Activated CD8-positive, alpha-beta memory T cell treated with anti-CD3 and anti-CD28 coated beads for 1 hour (primary cell): ENCODE measurements around the gene BRF1.

Source experiments
- DNase-seq, 2 donors: peaks; one replicate each; pipeline ENCODE4 v3.0.0-alpha.2; 2020; ENCODE audit warnings: low read depth in 1 of 2; ENCODE audit errors: extremely low read depth in 1 of 2

The BRF1 gene

DNA sequence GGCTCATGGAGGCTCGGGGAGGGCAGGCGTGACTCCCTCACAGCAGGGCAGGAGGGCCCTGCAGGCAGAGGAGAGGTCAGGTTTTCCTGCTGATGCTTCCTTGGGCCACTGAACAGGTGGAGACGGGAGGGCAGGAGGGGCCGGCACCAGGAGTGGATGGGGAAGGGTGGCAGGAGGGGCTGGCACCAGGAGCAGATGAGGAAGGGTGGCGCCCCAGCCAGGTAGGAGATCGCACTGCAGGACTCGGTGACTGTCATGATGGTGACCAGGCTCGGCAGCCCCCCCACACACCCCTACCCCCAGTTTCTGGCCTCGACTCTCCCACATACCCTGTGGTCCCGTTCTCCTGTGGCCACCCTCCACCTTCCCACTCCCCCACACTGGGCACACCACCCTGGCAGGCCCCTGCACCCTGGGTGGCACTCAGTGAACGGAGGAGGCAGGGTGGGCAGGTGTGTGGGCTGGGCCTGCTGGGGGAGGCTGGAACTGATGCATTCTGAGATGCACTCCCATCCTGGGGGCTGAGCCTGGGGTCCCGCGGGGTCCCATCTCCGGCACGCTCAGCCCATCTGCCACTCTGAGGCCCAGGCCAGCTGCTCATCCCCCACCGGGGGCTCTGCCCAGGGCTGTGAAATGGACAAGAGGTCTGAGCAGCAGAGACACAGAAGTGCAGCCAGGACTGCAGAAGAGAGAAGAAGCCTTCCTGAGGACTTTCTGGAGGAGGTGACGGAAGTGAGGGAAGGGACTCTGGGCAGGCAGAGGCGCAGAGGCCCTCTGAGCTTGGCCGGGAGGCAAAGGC is 122.5 kb downstream of the BRF1 start:
- DNase-seq: no peak

DNA sequence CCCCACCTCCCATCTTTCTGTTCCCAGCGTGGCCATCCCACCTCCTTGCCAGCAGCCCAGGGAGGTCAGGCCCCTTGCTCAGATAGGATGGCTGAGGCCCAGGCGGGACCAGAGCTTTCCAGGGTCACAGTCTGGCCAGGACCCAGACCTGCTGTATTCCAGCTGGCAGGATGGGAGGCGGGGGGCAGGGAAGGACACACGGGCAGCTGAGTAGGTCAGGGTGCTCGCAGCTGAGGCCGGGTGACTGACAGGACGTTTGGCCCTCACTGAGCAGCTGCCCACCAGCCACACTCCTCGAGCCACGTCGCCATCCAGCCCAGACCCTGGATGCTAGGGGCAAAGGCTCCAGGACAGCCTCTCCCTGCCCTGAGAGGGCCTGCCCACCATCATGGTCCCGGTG is 123.7 kb downstream of the BRF1 start:
- DNase-seq: no peak

GRCh38 chr14:105176513-105176912 is 124.3 kb downstream of the BRF1 start:
- DNase-seq: no peak

DNA sequence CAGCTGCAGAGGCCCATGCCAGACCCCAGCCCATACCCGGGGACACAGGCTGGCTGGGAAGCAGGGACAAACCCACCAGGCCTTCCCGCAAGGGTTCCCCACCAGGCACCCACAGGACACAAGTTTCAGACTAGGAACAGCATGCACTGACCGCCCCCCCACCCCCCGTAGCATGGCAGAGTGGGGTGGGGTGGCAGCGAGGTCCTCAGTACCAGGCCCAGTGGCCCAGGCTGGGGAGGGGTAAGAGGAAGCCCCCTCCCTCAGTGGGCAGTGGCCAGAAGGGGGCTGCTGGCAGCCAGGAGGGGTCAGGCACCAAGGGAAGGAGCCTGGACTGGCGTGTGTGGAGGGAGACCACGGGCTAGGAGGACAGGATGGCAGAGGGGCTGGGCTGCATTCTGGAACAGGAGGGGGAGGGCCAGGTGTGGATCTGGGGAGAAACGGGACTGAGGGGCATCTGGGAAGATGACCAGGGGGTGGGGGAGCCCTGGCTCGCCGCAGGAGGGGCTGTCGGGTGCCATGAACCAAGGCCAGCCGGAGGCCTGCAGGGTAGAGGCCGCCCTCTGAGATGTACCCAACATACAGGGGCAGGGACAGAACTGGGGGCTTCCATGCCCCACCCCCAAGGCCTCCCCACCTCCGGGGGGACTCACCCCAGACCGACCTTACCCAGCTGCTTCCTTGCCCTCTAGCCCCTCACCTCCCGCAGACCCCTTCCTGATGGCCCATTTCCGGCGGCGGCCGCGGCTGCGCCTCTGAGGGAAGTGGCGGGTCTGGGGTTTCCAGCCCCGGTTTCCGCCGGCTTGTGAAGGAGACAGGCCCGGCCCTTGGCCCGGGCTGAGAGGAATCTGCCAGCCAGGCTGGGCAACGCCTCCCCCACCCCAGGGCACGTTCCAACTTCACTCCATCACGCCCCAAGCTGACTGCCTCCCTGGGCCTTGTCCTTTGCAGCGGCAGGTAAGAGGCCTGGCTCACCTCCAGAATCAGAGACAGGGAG is 126.6 kb downstream of the BRF1 start:
- no peak for DNase-seq

DNA sequence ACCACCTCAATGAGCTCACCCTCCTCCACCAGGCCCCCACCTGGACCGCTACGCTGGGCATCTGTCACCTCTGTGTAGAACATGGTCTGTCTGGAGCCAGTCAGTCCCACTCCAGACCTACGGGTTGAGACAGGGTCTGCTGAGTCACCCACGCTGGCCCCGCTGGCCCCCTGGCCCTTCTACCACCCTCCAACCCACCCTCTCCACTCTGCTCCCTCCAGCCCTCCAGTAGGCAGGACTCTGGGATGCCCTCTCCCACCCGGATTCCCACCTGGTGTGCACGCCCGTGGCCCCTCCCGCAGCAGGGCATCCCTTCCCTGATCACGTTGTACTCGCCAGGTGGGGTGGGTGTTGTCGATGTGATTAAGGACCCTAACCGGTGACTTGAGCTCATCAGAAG is 127.7 kb downstream of the BRF1 start:
- DNase-seq: no peak

DNA sequence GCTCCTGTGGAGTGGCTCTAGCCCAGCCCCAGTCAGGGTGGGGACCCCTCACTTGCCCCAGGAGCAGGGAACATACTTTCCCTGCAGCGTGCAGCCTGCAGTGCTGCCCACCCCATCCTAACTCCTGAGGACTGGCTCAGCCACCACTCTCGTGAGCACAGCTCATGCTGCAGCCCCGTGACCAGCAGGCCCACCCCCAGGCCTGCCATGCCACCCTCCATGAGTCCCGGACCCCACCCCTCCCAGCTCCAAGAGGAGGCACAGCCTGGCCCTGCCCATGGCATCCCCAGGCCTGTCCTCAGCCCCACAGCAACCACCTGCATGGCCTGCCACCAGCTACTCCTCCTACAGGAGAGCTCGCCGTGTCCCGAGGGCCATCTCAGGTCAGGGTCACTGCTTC is 128.3 kb downstream of the BRF1 start:
- DNase-seq: no peak

- no peak for DNase-seq
Measured at GRCh38 chr14:105171004-105171673, 129.7 kb downstream of the BRF1 start.

GRCh38 chr14:105169776-105170655 is 130.8 kb downstream of the BRF1 start:
- no peak for DNase-seq

GRCh38 chr14:105168979-105169507 is 131.8 kb downstream of the BRF1 start:
- no peak for DNase-seq

GRCh38 chr14:105168496-105168978 is 132.3 kb downstream of the BRF1 start, which contains the start of gene JAG2:
Gene JAG2, minus strand, starts transcription at chr14:105168776. Its CDS starts 356 bp downstream, at chr14:105168420.
- peak in 1 of 2 donors; percentile 30 for DNase-seq

GRCh38 chr14:105168093-105168420 is 132.7 kb downstream of the BRF1 start:
- no peak for DNase-seq

DNA sequence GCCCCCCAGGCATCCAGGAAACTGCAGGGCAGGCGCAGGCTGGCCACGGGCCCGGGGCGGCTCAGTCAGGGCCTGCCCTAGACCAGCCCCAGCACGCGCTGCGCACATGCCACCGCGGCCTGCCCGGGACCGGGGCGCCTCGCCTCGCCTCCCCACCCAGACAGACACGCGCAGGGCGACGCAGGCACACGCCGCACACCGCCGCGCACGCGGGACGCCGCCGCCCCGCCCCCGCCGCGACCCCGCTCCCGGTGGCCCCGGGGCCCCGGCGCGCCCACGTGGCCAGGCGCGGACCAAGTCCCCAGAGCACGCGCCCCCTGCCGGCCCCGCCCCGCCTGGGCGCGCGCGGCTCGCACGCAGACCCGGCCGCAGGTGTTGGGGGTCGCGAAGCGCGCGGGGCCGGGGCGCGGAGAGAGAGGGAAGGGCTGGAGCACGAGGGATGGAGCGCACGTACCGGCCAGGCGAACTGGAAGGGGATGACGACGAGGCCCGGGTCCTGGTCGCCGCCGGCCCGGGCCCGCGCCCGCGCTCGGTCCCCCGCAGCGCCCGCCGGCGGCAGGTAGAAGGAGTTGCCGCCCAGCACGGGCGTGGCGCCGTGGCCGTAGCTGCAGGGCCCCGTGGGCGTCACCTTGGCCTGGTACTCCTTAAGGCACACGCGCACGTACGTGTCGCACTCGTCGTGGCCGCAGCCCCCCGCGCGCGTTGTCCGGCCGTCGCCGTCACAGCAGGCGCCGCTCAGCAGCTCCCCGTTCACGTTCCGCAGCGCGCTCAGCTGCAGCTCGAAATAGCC is 133.3 kb downstream of the BRF1 start:
- no peak for DNase-seq

GRCh38 chr14:105166571-105167302 is 134.1 kb downstream of the BRF1 start:
- DNase-seq: no peak

DNA sequence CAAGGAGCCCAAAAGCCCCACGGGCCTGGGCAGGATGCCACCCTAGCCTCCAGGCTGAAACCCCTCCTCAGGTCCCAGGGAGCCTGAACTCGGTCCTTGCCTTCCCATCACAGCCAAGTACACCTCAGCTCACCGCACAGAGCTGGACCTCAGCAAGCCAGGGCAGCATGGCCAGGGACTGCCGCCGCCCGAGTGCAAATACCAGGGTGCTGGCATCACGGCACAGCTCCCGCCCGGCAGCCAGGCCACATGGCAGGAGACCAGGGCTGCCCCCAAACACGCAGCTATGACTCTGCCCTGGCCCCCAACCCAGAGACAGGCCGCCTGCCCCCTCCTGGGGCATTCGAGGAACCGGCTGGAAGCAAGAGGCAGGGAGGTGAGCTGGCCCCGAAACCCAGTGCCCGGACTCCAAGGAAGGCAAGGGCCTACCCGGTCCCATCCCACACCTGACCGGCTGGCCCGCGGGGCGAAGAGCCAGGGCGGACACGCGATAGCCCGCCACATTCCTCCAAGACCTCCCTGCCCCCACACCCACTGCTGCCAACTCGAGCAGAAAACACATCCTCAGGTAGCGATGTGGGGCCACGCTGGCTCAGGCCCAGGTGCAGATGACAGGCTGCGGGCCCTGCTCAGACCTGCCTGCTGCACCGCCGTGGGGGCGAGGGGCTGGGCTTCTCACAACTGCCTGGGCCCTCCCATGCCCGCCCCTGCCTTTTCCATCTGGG is 134.9 kb downstream of the BRF1 start:
- DNase-seq: no peak

GRCh38 chr14:105165134-105165704 is 135.6 kb downstream of the BRF1 start:
- DNase-seq: no peak

DNA sequence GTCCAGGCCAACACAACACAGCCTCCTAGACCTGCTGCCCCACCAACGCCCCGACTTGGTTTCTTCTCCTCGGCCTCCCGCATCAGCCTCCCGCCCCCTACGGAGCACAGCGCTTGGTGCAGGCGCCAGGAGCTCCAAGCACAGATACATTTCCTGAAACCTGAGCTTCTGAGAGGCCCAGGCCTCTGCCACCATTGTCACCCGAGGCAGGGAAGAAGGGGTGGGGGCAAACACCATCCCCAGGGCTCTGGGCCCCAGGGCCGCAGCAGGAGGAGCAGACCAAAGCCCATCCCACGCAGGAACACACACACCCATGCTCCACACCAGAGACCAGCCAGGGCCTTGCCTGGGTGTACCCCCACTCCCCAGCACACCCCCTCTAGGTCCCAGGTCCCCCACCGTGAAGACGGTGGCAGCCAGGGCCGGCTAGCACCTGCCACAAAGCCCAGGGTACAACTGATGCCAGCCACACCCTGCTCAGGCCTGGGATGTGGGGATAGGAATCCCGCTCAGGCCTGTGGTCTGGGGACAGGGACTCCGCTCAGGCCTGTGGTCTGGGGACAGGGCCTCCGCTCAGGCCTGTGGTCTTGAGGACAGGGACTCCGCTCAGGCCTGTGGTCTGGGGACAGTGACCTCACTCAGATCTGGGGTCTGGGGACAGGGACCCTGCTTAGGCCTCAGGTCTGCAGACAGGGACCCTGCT is 137.6 kb downstream of the BRF1 start:
- DNase-seq: no peak

- DNase-seq: no peak
Measured at GRCh38 chr14:105162669-105162979, 138.2 kb downstream of the BRF1 start.
